GM12872 (cell line): ENCODE data around the gene TCP11L1.

Experiments
- TF ChIP-seq, protein P1 (sequence below): IDR thresholded peaks from 3 replicates; pipeline ENCODE4 v1.5.1; 2011; ENCODE audit warnings: low read depth, mild to moderate bottlenecking, low read length, moderate library complexity; ENCODE audit not compliant: insufficient read depth

TCP11L1 gene

DNA sequence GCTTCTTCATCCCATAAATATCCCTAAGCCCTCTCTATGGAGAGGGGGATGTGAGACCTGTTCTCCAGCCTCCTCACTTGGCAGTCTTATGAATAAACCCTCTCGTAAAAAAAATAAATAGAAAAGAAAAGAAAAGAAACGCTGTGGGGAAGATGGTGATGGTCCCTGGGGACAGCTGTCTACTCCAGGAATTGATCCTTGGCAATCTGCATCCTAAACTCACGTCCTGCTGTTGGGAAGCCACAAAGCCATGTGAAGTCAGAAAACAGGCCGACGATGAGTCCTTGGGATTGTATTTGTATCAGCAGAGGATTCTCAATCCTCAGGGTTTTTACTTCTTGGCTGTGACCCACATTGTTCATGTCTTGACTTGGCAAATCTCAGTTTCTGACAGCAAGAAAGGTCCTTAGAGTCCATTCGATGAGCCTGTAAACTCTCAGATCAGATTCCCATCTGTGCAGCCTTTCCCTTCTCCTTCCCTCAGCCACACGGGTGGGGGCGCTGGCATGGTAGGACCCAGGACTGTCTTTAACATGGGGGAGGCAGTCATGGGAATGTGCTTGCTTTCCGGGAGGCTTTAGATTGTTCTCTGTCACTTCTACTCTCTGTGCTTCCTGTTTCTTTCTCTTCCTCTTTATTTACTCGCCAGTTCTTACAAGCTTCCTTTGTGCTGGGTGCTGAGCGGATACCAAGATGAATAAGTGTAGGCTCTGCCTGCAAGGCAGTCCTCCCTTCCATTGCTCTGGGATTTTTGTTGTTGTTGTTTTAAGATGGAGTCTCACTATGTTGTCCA, 24.9 kb downstream of the TCP11L1 start:
- TF ChIP-seq, protein P1, sequence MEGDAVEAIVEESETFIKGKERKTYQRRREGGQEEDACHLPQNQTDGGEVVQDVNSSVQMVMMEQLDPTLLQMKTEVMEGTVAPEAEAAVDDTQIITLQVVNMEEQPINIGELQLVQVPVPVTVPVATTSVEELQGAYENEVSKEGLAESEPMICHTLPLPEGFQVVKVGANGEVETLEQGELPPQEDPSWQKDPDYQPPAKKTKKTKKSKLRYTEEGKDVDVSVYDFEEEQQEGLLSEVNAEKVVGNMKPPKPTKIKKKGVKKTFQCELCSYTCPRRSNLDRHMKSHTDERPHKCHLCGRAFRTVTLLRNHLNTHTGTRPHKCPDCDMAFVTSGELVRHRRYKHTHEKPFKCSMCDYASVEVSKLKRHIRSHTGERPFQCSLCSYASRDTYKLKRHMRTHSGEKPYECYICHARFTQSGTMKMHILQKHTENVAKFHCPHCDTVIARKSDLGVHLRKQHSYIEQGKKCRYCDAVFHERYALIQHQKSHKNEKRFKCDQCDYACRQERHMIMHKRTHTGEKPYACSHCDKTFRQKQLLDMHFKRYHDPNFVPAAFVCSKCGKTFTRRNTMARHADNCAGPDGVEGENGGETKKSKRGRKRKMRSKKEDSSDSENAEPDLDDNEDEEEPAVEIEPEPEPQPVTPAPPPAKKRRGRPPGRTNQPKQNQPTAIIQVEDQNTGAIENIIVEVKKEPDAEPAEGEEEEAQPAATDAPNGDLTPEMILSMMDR: no peak

DNA sequence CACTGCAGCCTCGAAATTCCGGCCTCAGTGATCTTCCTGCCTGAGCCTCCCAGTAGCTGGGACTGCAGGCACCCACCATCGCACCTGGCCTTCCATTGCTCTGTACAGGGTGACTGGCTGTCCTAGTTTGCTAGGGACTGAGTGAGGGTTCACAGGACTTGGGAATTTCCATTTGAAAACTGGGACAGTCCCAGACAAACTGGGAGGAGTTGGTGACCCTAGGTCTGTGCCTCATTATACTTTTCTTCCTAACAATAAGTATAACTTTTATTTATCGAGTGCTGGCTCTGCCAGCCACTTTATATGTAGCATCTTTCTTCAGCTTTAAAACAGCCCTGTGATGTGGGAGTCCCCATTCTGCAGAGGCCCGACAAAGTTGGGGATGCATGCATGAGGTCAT, 25.5 kb downstream of the TCP11L1 start:
- TF ChIP-seq, protein P1: no peak

DNA sequence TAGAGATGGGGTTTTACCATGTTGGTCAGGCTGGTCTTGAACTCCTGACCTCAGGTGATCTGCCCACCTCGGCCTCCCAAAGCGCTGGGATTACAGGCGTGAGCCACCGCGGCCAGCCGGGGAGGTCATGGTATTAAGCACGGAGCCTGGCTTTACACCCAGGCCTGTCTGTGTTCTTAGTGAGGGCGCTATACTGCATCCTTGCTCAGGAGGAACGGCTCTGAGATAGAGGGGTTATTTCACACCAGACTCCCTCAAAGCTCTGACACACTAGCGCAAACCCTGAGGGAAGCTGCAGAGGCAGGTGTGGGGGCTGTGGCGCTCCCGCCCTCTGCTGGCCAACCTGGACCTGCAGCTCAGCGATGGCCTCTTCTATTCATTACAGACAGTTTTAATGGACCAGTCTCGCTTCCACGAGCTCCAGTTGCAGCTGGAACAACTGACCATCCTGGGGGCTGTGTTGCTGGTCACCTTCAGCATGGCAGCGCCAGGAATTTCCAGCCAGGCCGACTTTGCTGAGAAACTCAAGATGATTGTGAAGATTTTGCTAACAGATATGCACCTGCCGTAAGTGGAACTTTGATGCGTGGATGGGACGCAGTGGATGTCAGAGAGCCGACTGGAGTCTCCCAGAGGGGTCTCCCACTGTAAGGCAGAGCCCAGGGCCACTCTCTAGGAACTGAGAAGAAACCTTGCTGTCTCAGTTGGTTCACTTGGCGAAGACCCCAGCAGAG, 26.2 kb downstream of the TCP11L1 start:
- TF ChIP-seq, protein P1: peak; percentile 97

DNA sequence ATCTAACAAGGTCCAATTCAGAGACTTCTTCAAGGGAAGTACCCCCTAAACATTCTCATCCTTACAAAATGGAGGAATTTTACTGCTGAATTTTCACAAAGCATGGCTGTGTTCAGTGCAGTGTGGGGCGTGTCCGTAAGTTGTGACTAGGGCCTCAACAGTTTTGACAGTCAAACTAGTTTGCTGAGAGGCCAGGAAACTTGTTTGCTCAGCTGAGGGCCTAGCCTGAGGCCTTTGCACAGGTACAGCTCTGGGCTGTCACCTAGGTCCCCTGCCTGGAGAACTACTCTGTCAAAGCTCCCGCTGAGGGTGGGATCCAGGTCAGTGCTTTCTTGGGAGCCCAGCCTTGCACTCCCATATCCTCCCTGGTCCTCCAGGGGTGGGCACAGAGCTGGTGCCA, 27.9 kb downstream of the TCP11L1 start:
- TF ChIP-seq, protein P1: no peak

DNA sequence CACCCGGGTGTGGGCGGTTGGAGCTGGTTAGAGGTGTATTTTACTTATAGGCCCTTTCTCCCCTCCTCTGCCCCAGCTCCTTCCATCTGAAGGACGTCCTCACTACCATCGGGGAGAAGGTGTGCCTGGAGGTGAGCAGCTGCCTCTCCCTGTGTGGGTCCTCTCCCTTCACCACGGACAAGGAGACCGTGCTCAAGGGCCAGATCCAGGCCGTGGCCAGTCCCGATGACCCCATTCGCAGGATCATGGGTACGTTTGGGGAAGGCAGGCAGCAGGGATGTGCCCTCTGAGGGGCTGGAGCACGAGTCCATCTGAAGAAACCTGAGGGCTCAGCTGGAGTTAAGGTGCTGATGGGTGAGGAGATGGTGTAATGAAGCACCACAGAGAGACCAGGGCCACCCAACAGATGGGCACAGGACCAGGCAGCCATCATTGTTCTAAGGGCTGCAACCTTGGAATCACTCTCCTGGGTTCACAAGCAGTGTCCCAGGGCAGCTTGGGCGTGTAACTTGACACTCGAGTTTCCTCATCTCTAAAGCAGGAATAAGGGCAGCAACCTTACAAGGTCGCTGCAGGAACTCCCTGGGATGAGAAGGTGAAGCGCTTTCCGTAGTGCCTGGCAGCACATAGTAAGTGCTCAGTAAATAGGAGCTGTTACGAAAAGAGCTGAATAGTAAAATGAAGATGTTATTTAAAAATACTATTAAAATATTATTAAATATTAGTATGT, 29.4 kb downstream of the TCP11L1 start:
- TF ChIP-seq, protein P1: no peak

DNA sequence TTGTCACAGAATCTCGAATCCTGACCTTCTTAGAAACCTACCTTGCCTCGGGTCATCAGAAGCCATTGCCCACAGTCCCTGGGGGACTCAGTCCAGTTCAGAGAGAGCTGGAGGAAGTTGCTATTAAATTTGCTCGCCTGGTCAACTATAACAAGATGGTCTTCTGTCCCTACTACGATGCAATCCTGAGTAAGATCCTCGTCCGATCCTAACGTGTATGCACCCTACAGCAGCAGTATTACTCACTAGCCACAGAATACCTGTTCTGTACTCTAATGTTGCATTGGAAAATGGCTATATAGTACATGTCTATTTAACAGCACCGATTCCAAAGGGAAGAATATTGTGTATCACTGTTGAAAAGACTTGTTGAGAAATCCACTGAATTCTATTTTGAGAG, 33.1 kb downstream of the TCP11L1 start:
- TF ChIP-seq, protein P1: no peak

DNA sequence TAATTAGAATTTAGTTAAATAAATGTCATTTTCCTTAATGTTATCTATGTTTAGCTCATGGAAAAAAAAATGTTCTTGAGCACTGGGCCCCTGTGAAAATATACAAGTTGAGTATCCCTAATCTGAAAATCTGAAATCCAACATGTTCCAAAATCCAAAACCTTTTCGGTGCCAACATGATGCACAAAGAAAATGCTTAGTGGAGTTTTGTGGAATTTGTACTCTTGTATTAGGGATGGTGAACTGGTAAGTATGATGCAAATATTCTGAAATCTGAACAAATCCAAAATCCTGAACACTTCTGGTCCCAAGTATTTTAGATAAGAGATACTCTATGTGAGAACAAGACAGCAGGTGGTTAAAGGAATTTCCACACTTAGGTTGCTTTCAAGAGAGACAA, 44.5 kb downstream of the TCP11L1 start:
- TF ChIP-seq, protein P1: no peak
